Measurements from ENCODE around the gene GHITM. TPM values are rescaled to one million over a fixed set of nuclear protein-coding genes. Genes with fewer than 3 reads are reported as not detected.
"Not testable (repeated sequence)": the region's sequence is repeated elsewhere in the genome, so short reads cannot be mapped to it uniquely, and the experiment has no call there.

Gene GHITM
- total RNA-seq, 2 donors from 2014 or later: 169 to 227 TPM

DNA sequence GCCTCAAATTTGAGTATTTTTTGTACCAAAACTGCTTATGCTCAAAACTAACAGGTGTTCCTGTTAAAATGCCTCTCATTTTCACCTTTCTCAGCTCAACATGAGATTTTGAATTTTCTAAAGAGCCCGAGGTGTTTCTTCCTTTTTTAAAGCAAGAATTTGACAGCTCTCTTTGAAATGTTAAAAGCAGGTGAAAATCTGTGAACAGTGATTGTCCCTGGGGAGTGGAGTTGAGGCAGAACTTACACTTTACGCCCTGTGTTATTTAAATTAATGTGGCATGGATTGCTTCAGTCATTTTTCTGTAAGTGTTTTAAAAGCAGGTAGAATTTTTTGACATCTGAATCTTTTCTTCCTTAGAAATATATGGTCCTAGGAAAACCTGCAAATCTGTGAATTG lies 25.1 kb downstream of the GHITM start:
- no peak for ATAC-seq
- no peak overlapping the region for H3K27ac Mint-ChIP-seq
- DNase-seq (ENCODE audit: low spot score in 2 of 2): no peak
- no peaks in the 10 kb centered on the region for H3K36me3 Mint-ChIP-seq
- no peaks in the 10 kb centered on the region for H3K9me3 Mint-ChIP-seq

DNA sequence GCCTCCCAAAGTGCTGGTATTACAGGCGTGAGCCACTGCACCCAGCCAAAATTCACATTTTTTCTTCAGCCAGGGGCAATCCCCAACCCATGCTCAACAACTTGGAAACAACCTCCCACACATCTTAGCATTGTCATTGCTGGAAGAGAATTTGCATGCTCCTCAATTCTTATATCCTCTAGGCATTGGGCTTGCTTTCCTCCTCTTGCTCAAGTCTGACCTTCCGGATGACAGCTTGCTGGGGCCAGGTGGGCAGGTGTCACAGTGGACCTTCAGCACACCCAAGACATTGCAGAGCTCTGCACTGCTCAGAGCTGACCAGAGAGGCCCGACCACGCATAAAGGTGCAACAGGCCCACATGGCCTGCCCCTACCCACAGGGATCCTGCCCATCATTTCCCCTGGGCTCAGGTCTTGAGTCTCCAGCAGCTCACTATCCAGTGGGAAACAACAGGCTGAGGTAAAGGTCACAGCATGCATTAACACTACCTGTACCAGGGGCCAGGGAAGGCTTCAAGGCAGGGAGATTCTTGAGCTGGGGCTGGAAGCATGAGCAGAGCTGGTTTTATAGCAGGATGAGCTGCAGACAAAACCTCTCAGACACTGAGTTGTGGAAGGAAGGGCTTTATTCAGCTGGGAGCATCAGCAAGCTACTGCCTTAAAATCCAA lies 27.4 kb downstream of the GHITM start:
- Mint-ChIP-seq H3K27ac (no peak overlapping the region), H3K9me3 (no peaks in the 10 kb centered on the region), H3K36me3 (no peaks in the 10 kb centered on the region)
- ATAC-seq (peak; percentile 22 to 31), DNase-seq (ENCODE audit: low spot score in 2 of 2) (no peak)

DNA sequence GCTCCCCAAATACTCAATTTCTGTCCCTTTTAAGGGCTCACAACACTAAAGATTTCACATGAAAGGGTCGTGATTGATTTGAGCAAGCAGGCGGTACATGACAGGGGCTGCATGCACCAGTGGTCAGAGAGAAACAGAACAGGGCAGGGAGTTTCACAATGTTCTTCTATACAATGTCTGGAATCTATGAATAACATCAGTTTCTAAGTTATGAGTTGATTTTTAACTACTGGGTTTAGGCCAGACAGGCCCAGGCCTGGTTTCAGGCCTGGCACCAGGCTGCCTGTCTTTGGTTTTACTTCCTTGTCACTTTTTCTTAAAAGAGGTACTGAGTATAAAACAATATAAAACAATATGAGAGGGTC lies 28.0 kb downstream of the GHITM start:
- not testable (repeated sequence) for DNase-seq (ENCODE audit: low spot score in 2 of 2); ATAC-seq; H3K36me3 Mint-ChIP-seq; H3K27ac Mint-ChIP-seq; H3K9me3 Mint-ChIP-seq

DNA sequence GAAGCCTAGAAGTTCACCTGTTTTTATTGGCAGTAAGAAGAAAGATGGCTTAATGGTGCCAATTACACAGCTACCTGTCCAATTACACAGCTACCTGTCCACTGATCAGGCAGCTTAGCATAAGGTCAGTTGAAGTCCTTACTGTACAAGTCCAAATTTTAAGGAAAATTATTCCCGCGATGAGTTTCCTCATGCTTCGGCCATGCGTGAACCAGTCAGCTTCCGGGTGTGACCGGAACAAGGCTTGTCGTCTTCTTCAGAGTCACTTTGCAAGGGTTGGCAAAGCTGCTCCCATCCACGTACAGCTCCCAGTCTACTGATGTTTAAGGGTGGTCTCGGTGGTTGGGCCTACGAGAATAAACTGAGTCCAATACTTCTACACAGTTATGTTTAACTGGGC lies 29.1 kb downstream of the GHITM start:
- not testable (repeated sequence) for ATAC-seq, H3K9me3 Mint-ChIP-seq

DNA sequence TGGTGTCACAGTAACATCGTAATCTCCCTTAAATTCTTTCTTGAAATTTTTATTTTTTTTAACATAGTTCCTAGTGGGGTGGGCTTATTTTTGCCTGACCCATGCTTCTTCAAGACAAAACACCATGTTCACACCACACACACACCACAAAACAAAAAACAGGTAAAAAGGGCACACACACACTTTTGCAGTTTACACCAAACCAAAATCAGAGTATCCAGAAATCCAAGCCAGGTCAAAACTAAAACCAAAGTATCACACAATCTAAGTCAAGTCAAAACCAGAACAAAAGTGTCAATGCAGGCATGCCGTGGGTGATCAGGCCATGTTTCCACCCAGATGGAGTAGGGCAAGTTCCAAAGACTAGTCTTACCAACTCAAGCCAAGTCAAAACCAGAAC lies 31.9 kb downstream of the GHITM start:
- H3K36me3 Mint-ChIP-seq; DNase-seq (ENCODE audit: low spot score in 2 of 2); H3K27ac Mint-ChIP-seq; H3K9me3 Mint-ChIP-seq; ATAC-seq: not testable (repeated sequence)

More for the DNA sequence above, 29.1 kb downstream of the GHITM start:
- not testable (repeated sequence) for H3K36me3 Mint-ChIP-seq; H3K27ac Mint-ChIP-seq; DNase-seq (ENCODE audit: low spot score in 2 of 2)

DNA sequence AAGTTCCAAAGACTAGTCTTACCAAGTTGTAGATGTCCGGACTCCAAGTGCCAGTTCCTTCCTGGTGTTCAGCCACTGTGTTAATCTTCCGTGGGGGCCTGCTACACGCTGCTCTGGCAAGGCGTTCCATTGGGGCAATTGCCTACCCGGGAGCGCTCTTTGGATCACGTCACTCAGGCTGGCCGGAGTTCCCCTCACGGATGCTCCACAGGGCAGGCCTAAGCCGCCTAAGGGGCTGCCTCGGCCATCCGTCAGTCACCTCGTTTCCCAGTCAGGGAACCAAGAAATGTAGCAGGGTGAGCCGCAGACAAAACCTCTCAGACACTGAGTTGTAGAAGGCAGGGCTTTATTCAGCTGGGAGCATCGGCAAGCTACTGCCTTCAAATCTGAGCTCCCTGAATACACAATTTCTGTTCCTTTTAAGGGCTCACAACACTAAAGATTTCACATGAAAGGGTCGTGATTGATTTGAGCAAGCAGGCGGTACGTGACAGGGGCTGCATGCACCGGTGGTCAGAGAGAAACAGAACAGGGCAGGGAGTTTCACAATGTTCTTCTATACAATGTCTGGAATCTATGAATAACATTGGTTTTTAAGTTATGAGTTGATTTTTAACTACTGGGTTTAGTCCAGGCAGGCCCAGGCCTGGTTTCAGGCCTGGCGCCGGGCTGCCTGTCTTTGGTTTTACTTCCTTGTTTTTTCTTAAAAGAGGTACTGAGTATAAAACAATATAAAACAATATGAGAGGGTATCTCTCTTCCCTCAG lies 32.6 kb downstream of the GHITM start:
- H3K9me3 Mint-ChIP-seq; H3K36me3 Mint-ChIP-seq; DNase-seq (ENCODE audit: low spot score in 2 of 2); H3K27ac Mint-ChIP-seq; ATAC-seq: not testable (repeated sequence)

DNA sequence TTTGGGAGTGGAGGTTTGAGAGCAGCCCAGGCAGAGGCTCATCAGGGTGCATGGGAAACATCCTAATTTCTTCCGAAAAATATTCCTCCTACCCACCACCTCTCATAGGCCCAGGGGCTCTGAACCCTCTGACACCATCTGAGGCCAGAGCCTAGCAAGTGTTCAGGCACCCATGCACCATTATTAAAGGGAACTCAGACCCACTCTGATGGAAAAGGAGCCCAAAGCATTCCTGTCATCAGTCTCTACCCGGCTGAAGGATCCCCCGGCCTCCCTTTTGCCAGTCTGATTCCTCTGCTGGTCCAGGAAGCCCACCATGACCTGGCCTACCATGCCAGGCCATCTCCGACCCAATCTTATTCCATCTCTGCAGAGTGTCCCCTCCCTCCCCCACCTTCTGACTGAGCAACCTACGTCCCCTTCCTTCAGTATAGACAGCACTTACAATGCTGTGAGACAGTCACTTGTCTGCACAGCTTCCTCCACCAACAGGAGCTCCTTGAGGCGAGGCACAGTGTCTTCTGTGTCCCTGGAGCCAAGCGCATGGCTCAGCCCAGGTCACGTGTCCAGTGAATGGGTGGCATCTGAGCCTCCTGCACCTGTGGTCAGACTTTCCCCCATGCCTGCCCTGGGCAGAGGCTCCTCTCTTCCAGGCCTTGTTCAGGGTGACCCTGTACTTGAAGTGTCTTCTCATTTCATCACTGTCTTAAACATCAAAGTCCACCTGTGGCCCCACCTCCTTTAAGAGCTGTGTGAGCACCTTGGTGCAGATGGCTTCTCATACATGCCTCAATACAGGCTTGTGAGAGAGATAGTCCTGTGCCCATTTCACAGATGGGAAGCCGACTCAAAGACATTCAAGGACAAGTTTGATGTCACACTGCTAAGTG lies 33.4 kb downstream of the GHITM start:
- no peak for DNase-seq (ENCODE audit: low spot score in 2 of 2)
- Mint-ChIP-seq H3K9me3 (no peaks in the 10 kb centered on the region), H3K27ac (no peak overlapping the region), H3K36me3 (no peaks in the 10 kb centered on the region)
- ATAC-seq: no peak

DNA sequence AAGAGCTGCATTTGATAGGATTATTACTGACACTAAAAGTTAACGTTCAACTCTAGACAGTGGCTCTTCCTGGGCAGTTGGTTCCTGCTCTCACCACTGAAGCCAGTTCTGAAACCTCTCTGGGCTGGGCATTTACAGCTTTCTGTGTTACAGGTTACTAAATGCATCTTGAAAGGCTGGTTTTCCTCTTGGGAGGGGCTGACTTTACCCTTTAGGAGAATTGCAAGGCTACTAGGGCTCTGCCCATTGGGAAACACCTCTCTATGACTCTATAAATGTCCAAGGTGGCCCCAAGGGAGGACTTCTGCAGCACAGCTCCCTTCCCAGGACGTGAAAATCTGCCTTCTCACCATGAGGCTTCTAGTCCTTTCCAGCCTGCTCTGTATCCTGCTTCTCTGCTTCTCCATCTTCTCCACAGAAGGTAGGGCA lies 34.2 kb downstream of the GHITM start, which contains the start of gene GPR15LG:
TSS of gene GPR15LG (plus strand) at position 301 of the 429 bp plus-strand sequence. CDS start at position 352, 51 bp downstream.
- no peak for DNase-seq (ENCODE audit: low spot score in 2 of 2)
- H3K36me3 Mint-ChIP-seq: no peaks in the 10 kb centered on the region
- no peak for ATAC-seq
- no peak within 1 kb of the TSS for H3K27ac Mint-ChIP-seq
- H3K9me3 Mint-ChIP-seq: no peaks in the 10 kb centered on the region

DNA sequence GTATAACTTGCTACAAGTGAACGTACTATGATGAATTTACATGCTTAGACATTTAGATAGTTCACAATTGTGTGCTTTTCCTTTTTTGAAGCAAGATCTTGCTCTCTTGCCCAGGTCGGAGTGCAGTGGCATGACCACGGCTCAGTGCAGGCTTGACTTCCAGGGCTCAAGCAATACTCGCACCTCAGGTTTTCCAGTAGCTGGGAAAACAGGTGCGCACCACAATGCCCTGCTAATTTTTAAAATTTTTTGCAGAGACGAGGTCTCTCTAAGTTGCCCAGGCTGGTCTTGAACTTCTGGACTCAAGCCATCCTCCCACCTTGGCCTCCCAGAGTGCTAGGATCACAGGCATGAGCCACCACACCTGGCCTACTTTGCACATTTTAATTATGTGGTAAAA lies 36.1 kb downstream of the GHITM start:
- Mint-ChIP-seq H3K27ac (no peak overlapping the region), H3K9me3 (no peaks in the 10 kb centered on the region), H3K36me3 (no peaks in the 10 kb centered on the region)
- no peak for DNase-seq (ENCODE audit: low spot score in 2 of 2)
- no peak for ATAC-seq

DNA sequence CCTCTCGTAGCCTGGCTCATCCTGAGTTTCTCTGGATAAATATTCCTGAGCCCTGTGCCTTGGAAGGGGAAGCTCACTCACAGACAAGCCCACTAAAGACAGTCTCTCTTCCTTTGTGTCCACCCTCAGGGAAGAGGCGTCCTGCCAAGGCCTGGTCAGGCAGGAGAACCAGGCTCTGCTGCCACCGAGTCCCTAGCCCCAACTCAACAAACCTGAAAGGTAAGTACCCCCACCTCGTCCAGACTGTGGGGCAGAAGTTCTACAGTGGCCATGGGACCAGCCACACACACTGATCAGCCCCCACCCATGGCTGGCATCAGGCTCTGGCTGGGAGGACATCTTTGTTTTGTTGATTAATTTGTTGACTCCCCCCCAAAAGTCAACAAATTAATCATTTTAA lies 37.0 kb downstream of the GHITM start:
- DNase-seq (ENCODE audit: low spot score in 2 of 2) (no peak), ATAC-seq (no peak)
- Mint-ChIP-seq H3K9me3 (no peaks in the 10 kb centered on the region), H3K27ac (peak overlapping the region in 1 of 2 donors; percentile 20), H3K36me3 (no peaks in the 10 kb centered on the region)

DNA sequence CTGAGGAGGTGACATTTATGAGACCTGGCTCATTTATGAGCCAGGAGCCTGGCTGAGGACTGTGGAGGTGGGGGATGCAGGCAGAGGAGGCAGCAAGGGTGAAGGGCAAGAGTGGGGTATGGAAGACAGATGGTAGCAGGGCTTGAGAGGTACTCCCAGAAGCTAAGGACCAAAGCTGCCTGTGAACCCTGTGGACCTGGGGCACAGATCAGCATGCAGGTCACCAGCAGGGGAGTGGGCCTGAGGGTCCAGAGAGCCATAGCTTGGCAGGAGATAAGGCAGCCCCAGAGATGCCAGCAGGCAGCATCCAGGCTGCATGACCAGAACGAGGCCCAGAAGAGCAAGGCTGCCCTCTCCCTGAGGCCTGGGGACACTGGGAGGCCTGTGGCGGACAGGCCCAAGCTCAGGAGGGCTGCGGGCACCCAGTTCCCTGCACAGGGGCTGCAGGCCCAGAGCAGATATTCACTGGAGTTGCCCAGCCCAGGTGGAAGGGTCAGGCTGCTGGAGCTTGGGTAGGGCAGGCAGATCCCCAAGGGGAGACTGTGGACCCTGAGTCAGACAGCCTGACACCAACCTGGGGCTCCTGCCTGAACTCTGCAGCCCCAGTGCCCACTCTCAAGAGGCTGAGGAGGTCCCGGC lies 37.6 kb downstream of the GHITM start:
- Mint-ChIP-seq H3K27ac (peak overlapping the region in 1 of 2 donors; percentile 20), H3K36me3 (no peaks in the 10 kb centered on the region), H3K9me3 (no peaks in the 10 kb centered on the region)
- ATAC-seq (peak; percentile 25 to 46), DNase-seq (ENCODE audit: low spot score in 2 of 2) (no peak)

DNA sequence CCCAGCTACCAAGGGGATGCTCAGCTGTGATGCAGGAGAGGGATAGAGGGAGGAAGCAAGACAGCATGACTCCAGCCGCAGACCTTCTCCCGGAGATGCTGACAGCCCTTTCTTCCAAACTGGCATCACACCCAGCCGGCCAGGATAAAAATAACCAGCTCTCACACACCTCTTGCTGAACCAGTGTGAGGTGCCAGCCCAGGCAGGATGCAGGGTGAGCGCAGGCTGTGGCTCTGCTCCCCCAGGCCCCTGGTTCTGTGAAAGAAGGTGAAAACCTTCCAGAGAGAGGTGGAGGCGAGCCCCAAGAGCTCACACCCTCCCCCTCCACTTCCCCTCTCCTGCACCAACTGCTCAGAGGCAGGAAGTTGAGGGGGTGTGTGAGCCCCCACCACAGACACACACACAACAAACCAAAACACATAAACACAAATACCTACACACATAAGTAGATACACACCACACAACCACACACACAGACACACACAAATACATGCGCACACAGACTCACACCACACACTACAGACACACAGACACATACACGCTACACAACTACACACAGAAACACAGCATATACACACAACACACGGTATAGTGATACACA lies 38.3 kb downstream of the GHITM start:
- Mint-ChIP-seq H3K36me3 (no peaks in the 10 kb centered on the region), H3K9me3 (no peaks in the 10 kb centered on the region), H3K27ac (no peak overlapping the region)
- ATAC-seq: peak; percentile 63 to 67
- no peak for DNase-seq (ENCODE audit: low spot score in 2 of 2)

DNA sequence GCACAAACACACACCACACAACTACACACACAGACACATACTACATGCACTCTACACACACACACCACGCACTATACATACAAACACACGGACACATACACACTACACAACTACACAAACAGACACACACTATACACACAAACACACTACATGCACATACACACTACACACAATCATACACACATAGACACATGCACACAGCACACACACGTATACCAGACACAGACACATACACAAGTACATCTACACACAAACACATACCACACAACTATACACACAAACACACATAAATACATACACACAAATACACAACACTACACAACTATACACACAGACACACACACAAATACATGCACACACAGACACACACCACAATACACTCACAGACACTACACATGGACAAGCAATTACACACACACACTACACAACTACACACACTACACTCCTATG lies 38.9 kb downstream of the GHITM start:
- Mint-ChIP-seq H3K9me3 (no peaks in the 10 kb centered on the region), H3K27ac (no peak overlapping the region), H3K36me3 (no peaks in the 10 kb centered on the region)
- ATAC-seq (no peak), DNase-seq (ENCODE audit: low spot score in 2 of 2) (no peak)

DNA sequence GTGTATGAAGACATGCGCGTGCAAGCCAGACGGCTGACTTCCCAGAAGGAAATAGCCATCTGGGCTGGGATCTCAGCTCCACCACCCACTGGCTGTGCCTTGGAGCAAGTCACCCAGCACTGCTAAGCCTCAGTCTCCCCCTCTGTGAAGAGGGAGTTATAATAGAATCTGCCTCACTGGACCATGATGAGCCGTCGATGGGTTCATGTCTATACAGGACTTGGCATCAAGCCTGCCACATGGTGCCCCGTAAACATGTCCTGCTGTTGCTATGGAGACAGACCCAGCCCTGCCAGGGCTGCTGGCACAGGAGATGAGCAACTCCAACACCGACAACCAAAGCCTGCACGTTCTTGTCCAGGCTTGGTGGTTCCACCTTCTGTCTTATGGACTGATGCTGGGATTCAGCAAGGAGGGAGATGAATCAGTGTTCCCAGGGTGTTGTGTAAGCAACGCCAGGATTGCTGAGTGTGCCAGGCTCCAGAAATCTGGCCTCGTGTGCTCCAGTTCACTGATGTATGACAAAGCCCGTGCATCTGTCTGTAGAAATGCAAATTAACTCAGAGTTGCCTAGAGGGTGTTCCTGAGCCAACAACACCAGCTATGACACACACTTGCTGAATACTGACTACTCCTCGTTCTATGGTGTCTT lies 39.9 kb downstream of the GHITM start:
- no peaks in the 10 kb centered on the region for H3K36me3 Mint-ChIP-seq
- no peaks in the 10 kb centered on the region for H3K9me3 Mint-ChIP-seq
- ATAC-seq (peak; percentile 49 to 51), DNase-seq (ENCODE audit: low spot score in 2 of 2) (no peak)
- no peak overlapping the region for H3K27ac Mint-ChIP-seq

DNA sequence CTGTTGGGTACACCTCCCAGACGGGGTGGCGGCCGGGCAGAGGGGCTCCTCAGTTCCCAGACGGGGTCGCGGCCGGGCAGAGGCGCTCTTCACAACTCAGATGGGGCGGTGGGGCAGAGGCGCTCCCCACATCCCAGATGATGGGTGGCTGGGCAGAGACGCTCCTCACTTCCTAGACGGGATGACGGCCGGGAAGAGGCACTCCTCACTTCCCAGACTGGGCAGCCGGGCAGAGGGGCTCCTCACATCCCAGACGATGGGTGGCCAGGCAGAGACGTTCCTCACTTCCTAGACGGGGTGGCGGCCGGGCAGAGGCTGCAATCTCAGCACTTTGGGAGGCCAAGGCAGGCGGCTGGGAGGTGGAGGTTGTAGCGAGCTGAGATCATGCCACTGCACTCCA lies 41.1 kb downstream of the GHITM start:
- not testable (repeated sequence) for ATAC-seq, H3K36me3 Mint-ChIP-seq

DNA sequence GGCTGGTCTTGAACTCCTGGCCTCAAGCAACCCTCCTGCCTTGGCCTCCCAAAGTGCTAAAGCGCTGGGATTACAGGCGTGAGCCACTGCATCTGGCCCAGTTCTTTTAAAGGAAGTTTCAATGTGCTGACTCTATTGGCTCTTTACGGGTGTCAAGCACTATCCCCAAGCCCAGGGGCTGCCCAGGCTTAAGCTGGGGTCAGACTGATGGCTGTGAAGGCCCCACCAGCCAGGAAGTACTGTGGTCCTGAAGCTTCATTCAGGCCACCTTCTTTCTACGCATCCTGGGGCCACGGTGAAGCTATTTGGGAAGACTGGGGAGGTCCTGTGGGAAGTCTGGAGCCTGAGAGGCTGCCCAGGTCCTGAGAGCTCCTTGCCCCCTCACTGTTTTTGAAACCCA lies 42.3 kb downstream of the GHITM start:
- H3K36me3 Mint-ChIP-seq: no peaks in the 10 kb centered on the region

More for the DNA sequence above, 41.1 kb downstream of the GHITM start:
- H3K27ac Mint-ChIP-seq; DNase-seq (ENCODE audit: low spot score in 2 of 2); H3K9me3 Mint-ChIP-seq: not testable (repeated sequence)

More for the DNA sequence above, 42.3 kb downstream of the GHITM start:
- ATAC-seq (no peak), DNase-seq (ENCODE audit: low spot score in 2 of 2) (no peak)
- Mint-ChIP-seq H3K9me3 (no peaks in the 10 kb centered on the region), H3K27ac (no peak overlapping the region)
